HG03103 (cell line): ENCODE measurements around the gene EVPL.
"Not testable (repeated sequence)": the region's sequence is repeated elsewhere in the genome, so short reads cannot be mapped to it uniquely, and the experiment has no call there.

Experiments
- ATAC-seq: cut with Tn5 transposase; IDR thresholded peaks from one replicate; pipeline ENCODE4 v1.9.1; 2021; ENCODE audit warnings: low read depth; ENCODE audit not compliant: unreplicated experiment

Gene EVPL

GRCh38 chr17:75975187-75975586 is 51.9 kb downstream of the EVPL start:
- not testable (repeated sequence) for ATAC-seq

- ATAC-seq = no peak
Measured at GRCh38 chr17:75970626-75971025, 56.5 kb downstream of the EVPL start.

GRCh38 chr17:75970011-75970523 is 57.0 kb downstream of the EVPL start:
- ATAC-seq = no peak

GRCh38 chr17:75969044-75969443 is 58.1 kb downstream of the EVPL start:
- not testable (repeated sequence) for ATAC-seq

- ATAC-seq = no peak
Measured at GRCh38 chr17:75965468-75965867, 61.6 kb downstream of the EVPL start.

GRCh38 chr17:75959839-75960511 is 67.1 kb downstream of the EVPL start:
- ATAC-seq = no peak

- no peak for ATAC-seq
Measured at GRCh38 chr17:75959051-75959838, 67.9 kb downstream of the EVPL start.
